ENCODE measurements around the gene DERL3.
A peak's percentile ranks its signal among the peaks of the same experiment; 100 is the strongest.

The DERL3 gene

DNA sequence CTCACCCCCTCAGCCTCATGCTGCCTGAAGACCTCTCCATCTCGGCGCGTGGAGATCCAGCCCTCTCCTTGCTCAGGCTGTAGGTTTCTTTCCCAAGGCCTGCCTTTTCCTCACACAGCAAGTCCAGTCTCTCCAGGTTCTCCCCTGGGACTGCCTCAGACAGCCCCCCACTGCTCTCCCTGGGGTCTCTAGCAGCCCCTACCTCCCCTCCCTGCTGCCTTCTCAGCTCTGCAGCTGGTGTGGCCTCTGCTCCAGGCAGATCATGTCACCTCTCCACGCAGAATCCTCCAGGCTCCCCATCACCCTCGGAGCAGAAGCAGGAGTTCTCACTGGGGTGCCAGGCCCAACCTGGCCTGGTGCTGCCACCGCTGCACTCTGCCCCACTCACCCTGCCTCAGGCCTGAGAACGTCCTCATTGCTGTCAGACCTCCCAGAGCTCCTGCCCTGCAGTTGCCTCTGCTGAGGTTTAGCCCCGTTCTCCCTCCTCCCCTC lies 36.9 kb downstream of the DERL3 start:
- no peak for DNase-seq

- DNase-seq = no peak
Measured at GRCh38 chr22:23801238-23801821, 37.5 kb downstream of the DERL3 start.

DNA sequence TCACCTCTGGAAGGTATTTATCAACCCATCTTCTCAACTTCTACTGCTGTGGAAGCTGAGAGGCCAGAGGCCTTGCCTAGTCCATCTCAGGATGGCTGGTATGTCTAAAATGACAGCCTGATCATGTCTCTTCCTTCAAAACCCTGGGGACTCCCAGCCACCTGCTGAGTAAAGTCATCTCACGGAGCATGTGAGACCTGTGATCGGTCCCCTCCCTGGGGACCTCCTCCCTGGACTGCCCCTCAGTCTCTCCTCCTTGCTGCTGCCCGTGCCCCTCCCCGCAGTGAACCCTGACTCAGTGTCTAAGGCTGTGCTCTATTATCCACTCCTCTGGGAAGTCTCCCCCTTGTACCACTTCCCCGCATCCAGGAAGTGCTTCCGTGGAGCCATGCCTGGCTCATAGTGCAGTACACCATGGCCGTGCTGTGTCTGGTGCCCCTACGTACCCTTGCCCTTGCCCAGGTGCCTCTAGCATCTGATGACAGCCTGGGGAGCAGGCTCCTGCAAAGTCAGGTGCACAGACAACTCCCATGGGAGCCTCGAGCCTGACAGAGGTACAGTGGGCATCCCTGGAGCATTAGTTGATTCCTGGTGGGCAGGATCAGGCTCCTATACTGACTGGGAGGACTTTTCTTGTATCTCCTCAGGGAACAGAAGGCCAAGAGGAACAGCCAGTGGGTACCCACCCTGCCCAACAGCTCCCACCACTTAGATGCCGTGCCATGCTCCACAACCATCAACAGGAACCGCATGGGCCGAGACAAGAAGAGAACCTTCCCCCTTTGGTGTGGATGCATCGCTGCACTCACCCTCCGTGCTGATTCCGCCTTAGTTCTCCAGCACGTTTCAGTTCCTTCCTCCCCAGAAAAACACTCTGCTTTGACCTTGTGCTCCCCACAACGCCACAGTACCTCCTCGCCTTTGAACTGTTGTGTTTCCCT lies 38.2 kb downstream of the DERL3 start:
- DNase-seq = no peak

- no peak for DNase-seq
Measured at GRCh38 chr22:23796461-23796860, 42.3 kb downstream of the DERL3 start.

DNA sequence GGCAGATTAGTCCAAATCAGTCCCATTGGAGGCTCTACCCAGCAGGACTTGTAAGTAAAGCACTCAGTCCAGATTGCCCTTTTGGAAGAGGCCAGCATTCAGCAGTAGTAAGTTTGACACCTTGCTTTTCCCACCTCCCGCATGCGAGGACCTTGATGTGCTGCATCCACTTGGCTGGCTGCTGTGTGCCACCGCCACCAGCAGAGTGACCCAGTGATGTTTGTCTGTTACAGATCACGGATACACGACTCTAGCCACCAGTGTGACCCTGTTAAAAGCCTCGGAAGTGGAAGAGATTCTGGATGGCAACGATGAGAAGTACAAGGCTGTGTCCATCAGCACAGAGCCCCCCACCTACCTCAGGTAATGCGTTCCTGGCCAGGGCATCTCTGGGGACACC lies 45.5 kb downstream of the DERL3 start:
- no peak for DNase-seq

GRCh38 chr22:23791738-23792645 lies 46.8 kb downstream of the DERL3 start:
- no peak for DNase-seq

- DNase-seq = no peak
Measured at GRCh38 chr22:23790819-23791737, 47.7 kb downstream of the DERL3 start.

DNA sequence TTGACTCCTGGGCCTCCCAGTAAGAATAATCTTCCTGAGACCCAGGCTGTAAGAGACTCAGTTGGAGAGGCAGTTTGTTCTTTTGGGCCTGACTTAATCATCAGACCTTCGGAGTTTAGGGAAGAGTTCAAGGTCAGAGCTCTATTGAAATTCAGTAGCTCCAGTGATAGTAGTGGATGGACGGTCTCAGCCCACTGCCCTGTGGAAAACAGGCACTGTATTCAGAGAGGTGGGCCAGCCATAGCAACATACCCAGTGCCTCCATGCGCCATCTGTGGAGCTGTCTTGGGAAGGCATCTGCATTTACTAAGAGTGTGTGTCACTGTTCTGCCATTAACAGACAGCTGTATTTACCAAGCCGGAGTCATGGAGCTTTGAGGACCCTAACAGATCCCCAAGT lies 49.2 kb downstream of the DERL3 start:
- no peak for DNase-seq

- no peak for DNase-seq
Measured at GRCh38 chr22:23789121-23789520, 49.7 kb downstream of the DERL3 start.

DNA sequence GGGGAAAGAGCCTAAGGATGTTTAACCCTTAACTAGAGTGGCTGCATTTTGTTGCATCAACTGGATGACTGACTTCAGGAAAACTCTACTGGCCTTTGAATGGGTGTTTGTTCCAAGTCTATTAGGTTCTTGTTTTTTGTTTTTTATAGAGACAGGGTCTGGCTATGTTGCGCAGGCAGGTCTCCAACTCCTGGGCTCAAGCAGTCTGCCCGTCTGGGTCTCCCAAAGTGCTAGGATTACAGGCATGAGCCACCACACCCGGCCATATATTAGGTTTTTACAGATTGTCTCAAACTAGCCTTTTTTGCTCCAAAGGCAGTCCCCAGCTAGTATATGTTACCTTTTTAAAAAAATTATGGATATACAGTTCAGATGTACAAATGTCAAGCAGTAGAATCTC lies 50.9 kb downstream of the DERL3 start:
- DNase-seq = no peak

- DNase-seq = no peak
Measured at GRCh38 chr22:23787600-23787896, 51.3 kb downstream of the DERL3 start.

GRCh38 chr22:23786752-23787599 lies 51.8 kb downstream of the DERL3 start, which contains the start of gene SMARCB1:
TSS of gene SMARCB1 (plus strand) at chr22:23786966. CDS start at chr22:23787170, 204 bp downstream.
- DNase-seq = peak; percentile 87 to 88

DNA sequence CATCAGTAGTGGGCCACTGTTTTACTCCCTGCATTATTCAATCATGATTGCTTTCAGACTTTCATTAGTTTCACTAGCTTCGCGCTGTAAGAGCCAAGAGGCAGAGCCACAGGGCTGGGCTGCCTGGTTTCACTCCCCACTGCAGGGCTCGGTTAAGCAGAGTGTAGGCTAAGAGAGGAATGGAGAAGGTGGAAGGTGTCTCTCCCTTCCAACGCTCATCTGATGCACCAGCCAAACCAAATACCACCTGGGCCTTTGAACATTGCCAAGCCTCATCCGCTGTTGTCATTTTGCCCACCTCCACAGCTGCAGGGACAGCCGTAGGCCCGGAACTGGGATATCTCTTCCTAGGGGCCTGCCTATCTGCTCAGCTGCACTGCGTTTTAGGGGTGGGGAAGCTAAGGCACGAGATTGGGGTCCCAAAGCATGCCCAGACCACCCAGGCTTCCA lies 52.5 kb downstream of the DERL3 start:
- no peak for DNase-seq

Data from activated CD4-positive, alpha-beta T cell treated with anti-CD3 and anti-CD28 coated beads, Interleukin-2, amount 50 U/mL, for 48 hours (primary cell).